Omental fat pad (tissue), 4 donors: ENCODE measurements around the gene NOS3. TPM values are rescaled to one million over a fixed set of nuclear protein-coding genes. Genes with fewer than 3 reads are reported as not detected.

ENCODE experiments used
- ATAC-seq: fragments of 150-250 bp; one replicate; pipeline ENCODE4 v1.9.1; 2016; ENCODE audit warnings: mild to moderate bottlenecking, moderate library complexity; ENCODE audit not compliant: low FRiP score
- DNase-seq: peaks from one replicate; pipeline ENCODE4 v3.0.0-alpha.2; 2019; ENCODE audit warnings: low spot score
- total RNA-seq, 4 donors: library from RNA; depleted of rRNA; stranded (reverse); fragments of >200 nt; gene quantifications; one replicate each; pipeline ENCODE4 v1.1.0, GENCODE V29; 2016
- TF ChIP-seq, protein P1 (sequence below), 3 donors: fragments of 450-650 bp; IDR thresholded peaks; one replicate each; pipeline ENCODE4 v1.5.1; 2016 to 2017; ENCODE audit warnings: antibody characterized with exemption in 3 of 3, mild to moderate bottlenecking in 3 of 3, moderate library complexity in 2 of 3

The NOS3 gene
- total RNA-seq, 4 donors from 2014 or later, result 11.2 to 75.3 (median 25.2) TPM

DNA sequence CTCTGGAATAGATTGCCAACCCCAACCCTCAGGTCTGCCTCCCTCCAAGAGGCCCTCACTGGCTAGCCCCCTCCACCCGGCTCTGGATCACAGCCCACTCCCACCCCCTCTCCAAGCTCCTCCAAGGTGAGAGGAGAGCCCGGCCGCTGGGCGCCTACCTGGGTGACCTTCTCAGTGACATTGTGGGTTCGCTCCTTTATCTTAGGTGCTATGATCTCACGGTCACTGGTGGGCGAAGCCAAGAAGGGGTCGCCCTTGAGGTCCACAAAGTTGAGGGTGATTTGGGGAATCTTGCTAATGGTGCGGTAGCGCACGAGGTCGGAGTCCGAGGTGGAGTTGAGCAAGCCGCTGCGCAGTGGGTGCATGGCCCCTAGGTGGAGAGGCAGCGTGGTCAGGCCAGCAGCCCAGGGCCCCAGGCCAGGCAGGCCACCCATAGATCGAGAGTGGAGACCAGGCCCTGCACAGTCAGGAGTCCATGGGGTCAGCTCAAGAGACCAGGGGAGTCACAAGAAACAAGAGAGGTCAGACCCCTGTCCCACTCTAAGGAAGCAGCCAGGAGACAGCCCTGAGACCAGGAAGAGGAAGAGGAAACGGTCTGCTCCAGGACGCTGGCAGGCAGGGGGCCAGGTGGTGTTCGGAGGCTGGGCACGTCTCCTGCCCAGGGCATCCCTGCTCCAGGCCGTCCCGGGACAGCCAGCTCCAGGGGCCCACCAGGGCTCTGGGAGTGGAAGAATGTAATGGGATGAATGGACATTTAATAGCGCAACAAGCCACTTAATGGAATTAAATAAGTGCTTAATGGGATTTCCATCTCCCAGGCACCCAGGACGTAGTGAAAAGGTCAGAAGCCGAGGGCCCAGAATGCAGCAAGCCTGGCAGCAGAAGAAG is 33.4 kb upstream of the NOS3 start:
- no peak for ATAC-seq
- no peak for DNase-seq

DNA sequence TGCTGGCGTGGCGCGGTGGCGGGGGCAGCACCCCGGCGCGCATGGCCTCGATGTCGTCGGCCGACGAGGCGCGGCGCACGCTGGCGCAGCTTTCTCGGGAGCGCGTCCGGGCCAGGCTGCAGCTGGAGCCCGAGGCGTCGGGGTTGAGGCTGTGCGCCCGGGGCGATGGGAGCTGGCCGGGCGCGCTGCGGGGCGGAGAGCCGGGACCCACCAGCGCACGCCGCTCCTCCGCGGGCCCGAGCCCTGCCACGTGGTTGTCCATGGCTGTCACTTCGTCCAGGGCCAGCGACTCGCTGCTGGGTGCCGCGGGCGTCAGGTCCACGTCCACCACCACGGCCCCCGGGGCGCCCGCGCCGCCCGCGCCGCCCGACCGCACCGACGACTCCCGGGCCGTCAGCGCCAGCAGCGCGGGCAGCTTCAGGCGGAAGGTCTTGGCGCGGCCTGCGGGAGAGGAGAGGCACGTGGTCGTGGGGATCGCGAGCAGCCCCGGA is 32.7 kb upstream of the NOS3 start:
- ATAC-seq (no peak), DNase-seq (no peak)
- TF ChIP-seq, protein P1, sequence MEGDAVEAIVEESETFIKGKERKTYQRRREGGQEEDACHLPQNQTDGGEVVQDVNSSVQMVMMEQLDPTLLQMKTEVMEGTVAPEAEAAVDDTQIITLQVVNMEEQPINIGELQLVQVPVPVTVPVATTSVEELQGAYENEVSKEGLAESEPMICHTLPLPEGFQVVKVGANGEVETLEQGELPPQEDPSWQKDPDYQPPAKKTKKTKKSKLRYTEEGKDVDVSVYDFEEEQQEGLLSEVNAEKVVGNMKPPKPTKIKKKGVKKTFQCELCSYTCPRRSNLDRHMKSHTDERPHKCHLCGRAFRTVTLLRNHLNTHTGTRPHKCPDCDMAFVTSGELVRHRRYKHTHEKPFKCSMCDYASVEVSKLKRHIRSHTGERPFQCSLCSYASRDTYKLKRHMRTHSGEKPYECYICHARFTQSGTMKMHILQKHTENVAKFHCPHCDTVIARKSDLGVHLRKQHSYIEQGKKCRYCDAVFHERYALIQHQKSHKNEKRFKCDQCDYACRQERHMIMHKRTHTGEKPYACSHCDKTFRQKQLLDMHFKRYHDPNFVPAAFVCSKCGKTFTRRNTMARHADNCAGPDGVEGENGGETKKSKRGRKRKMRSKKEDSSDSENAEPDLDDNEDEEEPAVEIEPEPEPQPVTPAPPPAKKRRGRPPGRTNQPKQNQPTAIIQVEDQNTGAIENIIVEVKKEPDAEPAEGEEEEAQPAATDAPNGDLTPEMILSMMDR (IDR thresholded peaks at IDR 0.05), result no peak

More for the DNA sequence above, 33.4 kb upstream of the NOS3 start:
- TF ChIP-seq, protein P1 (IDR thresholded peaks at IDR 0.05), result no peak

DNA sequence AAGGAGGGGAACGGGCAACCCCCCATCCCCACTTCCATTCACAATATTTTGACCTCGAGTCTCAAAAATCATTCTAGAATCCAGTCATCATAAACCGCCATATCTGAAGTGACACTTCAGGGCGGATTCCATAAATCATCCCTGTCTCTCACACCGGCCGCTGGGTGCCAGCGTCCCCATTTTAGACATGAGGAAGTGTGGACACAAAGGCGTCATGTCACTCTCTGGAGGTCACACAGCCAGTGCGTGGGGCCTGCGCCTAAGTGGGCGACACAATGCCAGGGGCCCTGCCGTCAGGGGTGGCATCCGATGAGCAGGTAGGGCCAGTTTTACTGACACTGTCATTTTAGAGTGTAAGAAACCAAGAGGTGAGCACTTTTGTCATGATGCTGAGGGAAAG is 32.2 kb upstream of the NOS3 start:
- no peak for DNase-seq
- no peak for ATAC-seq
- TF ChIP-seq, protein P1 (IDR thresholded peaks at IDR 0.05), result no peak

DNA sequence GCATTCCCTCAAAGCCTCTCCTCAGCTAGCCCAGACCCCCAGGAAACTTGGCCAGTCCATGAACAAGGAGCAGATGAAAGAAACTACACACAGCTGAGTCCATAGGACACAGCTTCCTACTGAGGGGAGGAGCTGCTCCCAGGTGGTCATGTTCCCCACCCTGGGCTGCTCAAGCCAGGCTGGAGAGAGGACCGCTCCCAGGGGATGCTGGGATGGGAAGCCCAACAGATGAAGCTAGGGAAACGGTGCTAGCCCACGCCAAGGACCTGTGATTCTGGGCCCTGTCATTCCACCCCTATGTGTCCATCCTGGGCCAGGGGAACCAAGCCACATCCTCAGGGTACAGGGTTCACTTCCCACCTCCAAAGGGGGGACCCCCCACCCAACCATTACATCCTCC is 31.7 kb upstream of the NOS3 start:
- ATAC-seq (no peak), DNase-seq (no peak)
- TF ChIP-seq, protein P1 (IDR thresholded peaks at IDR 0.05), result no peak

DNA sequence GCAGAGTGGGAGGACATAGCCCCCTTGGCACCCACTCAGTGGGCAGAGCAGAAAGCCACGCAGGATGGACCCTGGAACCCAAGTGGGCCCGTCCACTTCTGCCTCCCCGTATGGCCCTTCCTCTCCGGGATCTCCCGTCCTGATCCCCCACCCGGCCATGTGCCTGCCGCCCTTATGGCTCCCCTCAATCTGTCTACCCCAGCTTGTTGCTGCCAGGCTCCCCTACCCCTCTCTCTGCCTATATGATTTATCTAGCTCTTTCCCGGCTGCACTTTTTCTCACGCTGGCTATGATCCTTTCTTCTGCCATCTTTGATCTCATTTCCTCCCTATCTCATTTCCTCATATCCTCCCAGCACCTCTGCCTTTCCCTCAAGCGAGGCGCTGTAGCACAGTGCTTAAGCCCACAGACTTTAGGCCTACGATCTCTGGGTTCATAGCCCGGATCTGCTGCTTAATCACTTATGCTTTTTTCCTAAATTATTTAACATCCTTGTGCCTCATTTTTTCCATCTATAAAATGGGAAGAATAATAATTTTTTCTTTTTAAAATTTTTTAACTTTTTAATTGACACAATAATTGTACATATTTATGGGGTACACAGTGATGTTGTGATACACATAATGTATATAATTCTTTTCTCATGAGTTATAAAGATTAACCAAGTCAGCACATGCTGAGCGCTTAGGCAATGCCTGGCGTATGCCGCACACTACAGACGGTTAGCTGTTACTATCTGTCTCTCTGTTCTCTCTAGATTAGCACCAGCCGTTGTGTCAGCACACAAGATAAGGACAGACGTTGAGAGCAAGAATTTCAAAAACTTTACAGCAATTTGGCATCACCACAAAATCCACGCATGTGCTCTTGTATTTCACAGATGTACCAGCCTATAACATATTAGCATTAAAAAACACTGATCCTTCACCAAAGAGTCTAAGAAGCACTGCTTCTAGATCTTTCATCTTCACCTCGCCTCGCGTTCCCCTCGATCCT is 30.8 kb upstream of the NOS3 start:
- ATAC-seq, result no peak
- DNase-seq, result no peak
- TF ChIP-seq, protein P1 (IDR thresholded peaks at IDR 0.05), result no peak

DNA sequence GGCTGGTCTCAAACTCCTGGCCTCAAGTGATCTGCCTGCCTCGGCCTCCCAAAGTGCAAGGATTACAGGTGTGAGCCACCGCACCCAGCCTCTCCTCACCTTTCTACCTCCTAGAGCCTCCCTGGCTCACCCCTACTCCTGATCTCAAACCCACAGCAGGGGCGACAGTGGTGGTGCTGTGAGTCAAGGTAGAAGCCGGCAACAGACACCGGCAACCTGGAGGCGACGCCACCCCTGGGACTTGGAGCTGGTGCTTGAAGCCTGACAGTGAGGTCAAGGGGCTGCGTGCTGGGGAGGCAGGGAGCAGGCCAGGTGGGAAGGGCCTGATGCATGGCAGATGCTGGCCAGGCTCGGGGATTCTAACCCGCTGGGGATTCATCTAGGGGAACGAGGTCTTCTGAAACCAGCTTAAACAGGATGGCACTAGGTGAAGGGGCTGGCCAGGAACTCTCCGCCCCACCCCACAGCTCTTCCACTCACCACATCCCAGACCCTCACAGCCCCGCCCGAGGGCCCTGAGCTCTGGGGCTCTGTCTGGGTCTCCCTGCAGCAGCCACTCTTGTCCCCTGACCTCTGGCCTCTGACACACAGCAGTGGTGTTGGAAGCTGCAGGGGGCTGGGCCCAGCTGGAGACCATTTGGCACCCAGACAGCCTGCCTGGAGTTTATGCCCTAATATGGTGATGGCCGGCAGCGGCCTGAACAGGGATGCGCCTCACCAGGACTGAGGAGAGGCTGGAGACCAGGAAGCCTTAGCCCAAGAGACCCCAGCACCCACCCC is 29.1 kb upstream of the NOS3 start:
- no peak for DNase-seq
- no peak for ATAC-seq
- TF ChIP-seq, protein P1 (IDR thresholded peaks at IDR 0.05), result no peak
